ENCODE measurements around the gene SLC12A6. TPM values are rescaled to one million over a fixed set of nuclear protein-coding genes. Genes with fewer than 3 reads are reported as not detected.

Gene SLC12A6
- total RNA-seq, 1 donor from 2014 or later, result 74.4 TPM

- peaks cover 80% of the 10 kb centered on the region for H3K4me1 Mint-ChIP-seq
- H3K27ac Mint-ChIP-seq, result peak overlapping the region; percentile 83
- ChIA-PET POLR2A (interaction anchor here (6.8 kb wide), 1 partner anchor 11 kb away, joined by 113 read pairs; the partner anchor contains the start of gene SLC12A6), CTCF (interaction anchor here (0.9 to 2.0 kb wide), 3 partner anchors 12 to 259 kb away, joined by 3 to 6 read pairs (median 3); partner anchors contain the start of genes GOLGA8B, NOP10, NUTM1 and SLC12A6)
- H3K9me3 Mint-ChIP-seq, result no peaks in the 10 kb centered on the region
- intact Hi-C loops (cut with micrococcal nuclease), result no loop called here
- no peaks in the 10 kb centered on the region for H3K27me3 Mint-ChIP-seq
- peaks cover 6% of the 10 kb centered on the region for H3K36me3 Mint-ChIP-seq (ENCODE audit: low read depth)
- TF ChIP-seq, protein P1, sequence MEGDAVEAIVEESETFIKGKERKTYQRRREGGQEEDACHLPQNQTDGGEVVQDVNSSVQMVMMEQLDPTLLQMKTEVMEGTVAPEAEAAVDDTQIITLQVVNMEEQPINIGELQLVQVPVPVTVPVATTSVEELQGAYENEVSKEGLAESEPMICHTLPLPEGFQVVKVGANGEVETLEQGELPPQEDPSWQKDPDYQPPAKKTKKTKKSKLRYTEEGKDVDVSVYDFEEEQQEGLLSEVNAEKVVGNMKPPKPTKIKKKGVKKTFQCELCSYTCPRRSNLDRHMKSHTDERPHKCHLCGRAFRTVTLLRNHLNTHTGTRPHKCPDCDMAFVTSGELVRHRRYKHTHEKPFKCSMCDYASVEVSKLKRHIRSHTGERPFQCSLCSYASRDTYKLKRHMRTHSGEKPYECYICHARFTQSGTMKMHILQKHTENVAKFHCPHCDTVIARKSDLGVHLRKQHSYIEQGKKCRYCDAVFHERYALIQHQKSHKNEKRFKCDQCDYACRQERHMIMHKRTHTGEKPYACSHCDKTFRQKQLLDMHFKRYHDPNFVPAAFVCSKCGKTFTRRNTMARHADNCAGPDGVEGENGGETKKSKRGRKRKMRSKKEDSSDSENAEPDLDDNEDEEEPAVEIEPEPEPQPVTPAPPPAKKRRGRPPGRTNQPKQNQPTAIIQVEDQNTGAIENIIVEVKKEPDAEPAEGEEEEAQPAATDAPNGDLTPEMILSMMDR (IDR thresholded peaks at IDR 0.05), result no peak
- ATAC-seq (ENCODE audit: low read depth) (no peak), DNase-seq (no peak)
- peak overlapping the region; percentile 8 for H3K4me3 Mint-ChIP-seq
These were observed 12.6 kb downstream of the SLC12A6 start for GRCh38 chr15:34324933-34325332.

DNA sequence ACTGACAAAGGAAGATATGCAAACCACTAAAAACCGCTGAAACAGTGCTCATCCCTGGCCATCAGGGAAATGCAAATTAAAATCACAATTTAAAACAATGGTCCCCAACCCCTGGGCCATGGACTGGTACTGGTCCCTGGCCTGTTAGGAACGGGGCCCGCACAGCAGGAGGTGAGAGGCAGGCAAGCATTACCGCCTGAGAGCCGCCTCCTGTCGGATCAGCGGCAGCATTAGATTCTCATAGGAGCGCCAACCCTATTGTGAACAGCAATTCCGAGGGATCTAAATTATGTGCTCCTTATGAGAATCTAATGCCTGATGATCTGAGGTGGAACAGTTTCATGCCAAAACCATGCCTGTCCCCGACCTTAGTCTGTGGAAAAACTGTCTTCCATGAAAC is 14.4 kb downstream of the SLC12A6 start:
- Mint-ChIP-seq H3K27me3 (no peaks in the 10 kb centered on the region), H3K4me1 (peaks cover 80% of the 10 kb centered on the region), H3K36me3 (ENCODE audit: low read depth) (peaks cover 10% of the 10 kb centered on the region), H3K9me3 (no peaks in the 10 kb centered on the region), H3K27ac (peak overlapping the region; percentile 41), H3K4me3 (no peak overlapping the region)
- DNase-seq, result no peak
- TF ChIP-seq, protein P1 (IDR thresholded peaks at IDR 0.05), result no peak
- ATAC-seq (ENCODE audit: low read depth), result no peak
- ChIA-PET POLR2A (no interaction called here), CTCF (no interaction called here)
- intact Hi-C loops (cut with micrococcal nuclease), result no loop called here

DNA sequence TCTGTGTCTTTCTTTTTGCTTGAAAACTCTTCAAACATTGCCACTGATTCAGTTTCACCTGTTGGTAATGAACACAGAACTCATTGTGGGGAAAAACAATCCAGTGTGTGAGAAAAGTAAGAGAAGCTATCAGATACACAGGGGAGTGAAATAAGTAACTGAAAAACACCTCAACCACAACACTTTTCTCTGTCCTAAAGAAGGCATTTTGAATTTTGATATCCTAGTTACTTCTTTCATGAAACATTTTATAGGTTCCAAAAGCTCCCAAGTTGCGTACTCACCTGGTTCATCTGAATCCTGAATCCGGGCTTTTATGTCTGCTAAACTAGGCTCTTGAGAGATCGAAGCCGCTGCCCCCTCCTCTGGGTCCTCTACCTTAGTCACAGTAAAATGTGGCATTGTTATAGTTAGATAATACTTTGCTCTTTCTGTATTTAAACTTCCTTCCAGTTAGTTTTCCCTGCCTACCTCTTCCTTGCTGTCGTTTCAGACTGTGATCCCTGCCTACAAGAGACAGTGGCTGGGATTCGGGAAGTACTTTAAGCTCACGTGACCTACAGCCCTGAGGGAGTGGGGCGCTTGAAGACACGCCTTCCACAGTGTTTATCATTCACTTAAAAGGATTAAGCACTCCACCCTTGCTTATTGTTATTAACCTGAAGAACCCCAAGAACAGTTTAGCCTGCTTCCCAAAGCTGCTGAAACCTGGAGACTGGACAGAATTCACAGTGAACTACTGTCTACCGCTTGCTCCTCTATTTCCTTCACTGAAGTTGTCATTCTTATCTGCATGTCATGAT is 19.1 kb downstream of the SLC12A6 start:
- peak overlapping the region; percentile 94 for H3K4me3 Mint-ChIP-seq
- H3K27ac Mint-ChIP-seq, result peak overlapping the region; percentile 91
- no peak for DNase-seq
- TF ChIP-seq, protein P1 (IDR thresholded peaks at IDR 0.05), result no peak
- intact Hi-C loops (cut with micrococcal nuclease), result loop anchor here (1.0 to 5.0 kb wide), 3 partner anchors 11 to 36 kb away; partner anchors contain the start of gene SLC12A6
- H3K36me3 Mint-ChIP-seq (ENCODE audit: low read depth), result peaks cover 30% of the 10 kb centered on the region
- POLR2A ChIA-PET, result interaction anchor here (0.6 to 3.9 kb wide), 10 partner anchors 10 to 314 kb away, joined by 3 to 31 read pairs (median 6); partner anchors contain the start of genes EMC7, LPCAT4, NOP10 and NUTM1
- H3K27me3 Mint-ChIP-seq, result no peaks in the 10 kb centered on the region
- CTCF ChIA-PET, result interaction anchor here (1.1 to 1.9 kb wide), 3 partner anchors 11 to 49 kb away, joined by 3 to 6 read pairs (median 3); partner anchors contain the start of gene LPCAT4
- peaks cover 74% of the 10 kb centered on the region for H3K4me1 Mint-ChIP-seq
- no peaks in the 10 kb centered on the region for H3K9me3 Mint-ChIP-seq
- ATAC-seq (ENCODE audit: low read depth), result peak; percentile 83

- H3K27me3 Mint-ChIP-seq, result no peaks in the 10 kb centered on the region
These were observed 22.8 kb downstream of the SLC12A6 start for GRCh38 chr15:34314491-34315490.

More at GRCh38 chr15:34314491-34315490, 22.8 kb downstream of the SLC12A6 start:
- ATAC-seq (ENCODE audit: low read depth) (no peak), DNase-seq (no peak)
- Mint-ChIP-seq H3K4me1 (peaks cover 58% of the 10 kb centered on the region), H3K4me3 (no peak overlapping the region), H3K36me3 (ENCODE audit: low read depth) (peaks cover 42% of the 10 kb centered on the region), H3K27ac (no peak overlapping the region), H3K9me3 (no peaks in the 10 kb centered on the region)
- TF ChIP-seq, protein P1 (IDR thresholded peaks at IDR 0.05), result no peak
- ChIA-PET CTCF (interaction anchor here (1.2 kb wide), 1 partner anchor 273 kb away, joined by 3 read pairs; no protein-coding TSS in a partner anchor), POLR2A (no interaction called here)
- intact Hi-C loops (cut with micrococcal nuclease), result loop anchor here (5.0 kb wide), 1 partner anchor 32 kb away; no protein-coding TSS in a partner anchor
